Endometrial microvascular endothelial cells (primary cell): ENCODE results near the gene LRRTM2. TPM values are rescaled to one million over a fixed set of nuclear protein-coding genes. Genes with fewer than 3 reads are reported as not detected.
"Not testable (repeated sequence)": the region's sequence is repeated elsewhere in the genome, so short reads cannot be mapped to it uniquely, and the experiment has no call there.

Experiments used
- in situ Hi-C: cut with HindIII; loops from 2 replicates; pipeline ENCODE4 v1.10.0; 2017; ENCODE audit warnings: low sequenced_read_pairs, low pct_unique_long_range_greater_than_20kb; ENCODE audit errors: inconsistent ontology term
- total RNA-seq: library from RNA; depleted of rRNA; stranded (reverse); fragments of >200 nt; gene quantifications from one replicate; pipeline ENCODE4 v1.2.3, GENCODE V29; 2015; ENCODE audit errors: inconsistent ontology term

LRRTM2 gene
- total RNA-seq, 1 donor from 2014 or later = 1.0 TPM

DNA sequence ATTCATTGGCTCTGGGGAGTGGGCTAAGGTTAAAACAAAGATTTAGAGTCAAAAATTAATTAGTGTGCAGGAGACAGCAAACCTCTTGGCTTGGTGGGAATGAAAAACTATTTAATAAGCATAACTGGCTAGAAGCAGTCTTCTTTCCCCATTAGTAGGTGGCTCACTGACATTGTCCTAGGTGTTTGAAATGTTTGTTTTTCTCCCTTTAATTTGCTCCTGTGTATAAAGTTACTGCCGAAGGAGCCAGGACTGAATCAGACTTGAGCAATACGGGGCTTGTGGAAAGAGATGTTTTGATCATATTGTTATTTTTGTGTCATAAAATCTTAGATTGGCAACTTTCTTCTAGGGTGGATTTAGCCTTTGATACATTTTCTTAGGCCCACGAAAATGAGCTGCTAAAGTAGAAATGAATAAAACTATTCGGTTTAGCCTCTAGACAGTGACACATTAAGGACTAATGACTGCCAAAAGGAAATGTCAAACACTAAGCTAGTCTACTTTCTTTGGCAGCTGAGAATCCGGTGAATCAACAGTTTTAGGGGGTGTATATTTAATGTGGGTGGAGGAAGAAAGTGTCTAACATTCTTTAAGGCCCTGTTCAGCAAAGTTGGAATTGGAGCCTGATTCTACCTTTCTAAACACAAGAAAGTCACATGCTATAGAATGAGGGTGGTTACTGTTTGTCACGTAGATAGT is 30.2 kb downstream of the LRRTM2 start:
- in situ Hi-C loops = no loop called here

DNA sequence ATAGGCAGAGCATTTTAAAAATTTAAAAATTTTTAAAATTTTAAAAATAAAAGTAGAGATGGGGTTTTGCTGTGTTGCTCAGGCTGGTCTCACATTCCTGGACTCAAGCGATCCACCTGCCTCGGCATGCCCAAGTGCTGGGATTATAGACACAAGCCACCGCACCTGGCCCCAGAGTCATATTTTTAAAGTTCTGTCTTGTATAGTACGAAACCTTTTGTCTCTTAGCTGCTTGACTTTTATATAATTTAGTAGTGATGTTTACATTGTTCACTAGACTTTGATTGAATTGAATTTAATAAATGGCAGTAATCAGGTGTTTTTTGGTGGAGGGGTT is 31.0 kb downstream of the LRRTM2 start:
- in situ Hi-C loops = no loop called here

GRCh38 chr5:138843316-138844124 is 31.6 kb downstream of the LRRTM2 start:
- in situ Hi-C loops = no loop called here

GRCh38 chr5:138841531-138841930 is 33.6 kb downstream of the LRRTM2 start:
- in situ Hi-C loops = no loop called here

GRCh38 chr5:138840103-138840502 is 35.0 kb downstream of the LRRTM2 start:
- in situ Hi-C loops = no loop called here

DNA sequence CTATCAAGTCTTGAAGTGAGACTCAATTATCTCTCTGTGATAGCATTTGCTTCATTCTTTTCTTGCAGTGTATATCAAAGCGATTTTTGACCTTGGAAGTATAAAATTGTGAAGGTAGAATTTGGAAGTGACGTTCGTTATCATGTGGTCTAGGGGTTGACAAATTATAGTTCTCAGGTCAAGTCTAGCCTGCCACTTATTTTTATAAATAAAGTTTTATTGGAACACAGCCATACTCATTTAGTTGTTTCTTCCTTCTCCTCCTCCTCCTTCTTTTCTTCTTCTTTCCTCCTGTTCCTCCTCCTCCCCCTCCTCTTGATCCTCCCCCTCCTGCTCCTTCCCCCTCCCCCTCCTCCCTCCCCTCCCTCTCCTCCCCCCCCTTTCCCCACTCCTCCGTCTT is 38.0 kb downstream of the LRRTM2 start:
- in situ Hi-C loops = no loop called here

GRCh38 chr5:138834853-138835252 is 40.3 kb downstream of the LRRTM2 start:
- in situ Hi-C loops = not testable (repeated sequence)

GRCh38 chr5:138833726-138834480 is 41.2 kb downstream of the LRRTM2 start:
- in situ Hi-C loops = no loop called here

DNA sequence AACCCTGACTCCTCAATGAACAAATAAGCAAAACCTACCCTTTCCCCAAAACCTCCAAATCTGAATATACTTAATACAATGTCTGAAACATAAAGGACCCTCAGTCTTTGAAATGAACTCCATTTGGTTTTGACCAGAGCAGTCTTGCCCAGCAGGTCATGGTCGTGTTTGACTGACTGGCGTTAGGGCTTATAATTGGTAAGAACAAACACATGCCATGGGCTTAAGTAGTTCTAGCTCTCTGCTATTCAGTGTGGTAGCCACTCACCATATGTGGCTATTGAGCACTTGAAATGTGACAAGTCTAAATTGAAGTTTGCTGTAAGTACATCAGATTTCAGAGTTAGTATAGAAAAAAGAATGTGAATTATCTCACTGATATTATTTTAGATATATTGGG is 42.1 kb downstream of the LRRTM2 start:
- in situ Hi-C loops = no loop called here

DNA sequence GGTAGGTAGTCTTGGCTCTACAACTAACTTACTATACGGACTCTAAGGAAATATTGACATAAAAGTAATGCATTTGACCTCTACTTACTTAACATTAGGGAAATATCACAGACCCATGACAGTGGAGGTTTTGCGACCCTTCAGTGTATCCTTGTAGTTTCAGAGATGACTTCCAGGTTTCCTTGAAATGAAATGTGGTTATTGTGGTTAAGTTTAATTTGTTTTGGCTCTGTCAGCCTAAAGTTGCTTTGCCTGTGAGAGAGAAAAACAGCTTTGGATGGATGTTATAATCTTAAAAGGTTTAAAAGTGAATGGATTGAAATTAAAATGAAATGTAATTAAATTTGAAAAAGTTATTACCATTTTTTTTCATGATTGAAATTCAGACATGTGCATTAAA is 42.9 kb downstream of the LRRTM2 start:
- in situ Hi-C loops = no loop called here

DNA sequence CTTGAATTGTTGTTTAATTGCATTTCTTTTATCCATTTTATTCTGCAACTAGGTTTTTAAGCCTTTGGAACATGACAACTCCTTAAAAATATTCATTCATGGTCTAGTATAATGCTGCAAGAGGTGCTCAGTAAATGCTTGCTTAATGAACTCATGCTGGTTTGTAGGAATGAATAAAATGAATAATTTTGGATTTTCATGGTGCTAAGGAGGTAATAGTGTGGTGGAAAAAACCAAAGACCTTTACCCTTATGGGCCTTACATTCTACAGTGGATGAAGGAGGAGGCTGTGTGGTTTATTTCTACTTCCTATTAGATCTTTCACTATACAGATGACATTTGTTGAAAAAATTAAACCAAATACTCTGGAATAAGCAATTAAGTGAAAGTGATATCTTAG is 43.4 kb downstream of the LRRTM2 start:
- in situ Hi-C loops = no loop called here

GRCh38 chr5:138829341-138829740 is 45.8 kb downstream of the LRRTM2 start:
- in situ Hi-C loops = no loop called here

DNA sequence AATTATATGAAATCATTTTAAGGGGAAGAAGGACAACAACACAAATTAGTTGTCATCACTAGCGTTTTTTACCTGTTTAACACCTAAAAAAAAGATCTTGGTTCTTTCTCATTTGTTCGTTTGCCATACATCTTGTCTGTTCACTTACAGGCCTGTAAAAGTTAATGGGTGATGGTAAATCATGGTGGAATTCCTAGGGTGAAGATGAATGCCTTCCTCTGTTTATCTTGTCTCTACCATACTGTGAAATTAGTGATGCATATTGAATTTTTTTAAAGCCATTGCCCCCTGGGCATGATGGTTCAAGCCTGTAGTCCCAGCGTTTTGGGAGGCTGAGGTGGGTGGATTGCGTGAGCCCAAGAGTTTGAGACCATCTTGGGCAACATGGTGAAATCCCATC is 46.6 kb downstream of the LRRTM2 start:
- in situ Hi-C loops = no loop called here

DNA sequence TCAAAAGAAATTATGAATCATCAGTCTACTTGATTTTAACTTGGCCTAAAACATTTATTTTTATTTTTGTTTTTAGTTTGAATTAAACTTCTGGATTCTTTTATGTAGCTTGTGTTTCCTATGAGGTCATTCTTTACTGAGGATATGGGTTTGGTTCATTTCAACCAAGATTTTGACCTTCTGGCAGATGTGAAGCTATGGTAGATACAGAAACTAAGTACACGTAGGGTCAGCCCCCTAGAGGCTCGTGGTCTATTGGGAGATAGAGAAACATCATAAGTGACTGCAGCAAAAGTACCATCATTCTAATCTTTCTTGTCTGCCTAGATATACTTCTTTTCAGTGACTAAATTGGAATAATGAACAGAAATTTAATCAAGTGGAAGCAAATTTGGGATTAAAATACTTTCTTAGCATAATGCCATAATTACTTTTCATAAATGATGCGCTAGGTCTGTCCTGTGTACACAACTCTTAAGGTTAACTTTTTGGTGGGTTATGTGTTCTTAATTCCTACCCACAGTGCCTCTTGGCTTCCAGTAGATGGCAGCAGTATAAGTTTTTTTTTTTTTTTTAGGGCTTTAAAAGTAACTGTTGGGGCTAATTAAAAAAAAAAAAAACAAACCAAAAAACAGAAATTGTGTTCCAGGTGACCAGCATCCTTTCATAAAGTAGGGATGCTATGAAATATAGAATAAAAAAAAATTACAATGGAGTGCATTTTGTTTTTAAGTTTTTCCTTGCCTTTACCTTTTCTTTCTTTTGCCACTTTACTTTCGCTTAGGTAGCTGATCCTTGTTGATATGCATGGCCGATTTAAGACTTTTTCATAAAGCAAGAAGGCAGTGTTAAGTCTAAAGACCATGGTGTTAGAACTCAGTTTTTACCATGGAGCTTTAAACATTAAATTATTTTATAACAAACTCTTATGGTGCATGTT is 49.9 kb downstream of the LRRTM2 start:
- in situ Hi-C loops = no loop called here

DNA sequence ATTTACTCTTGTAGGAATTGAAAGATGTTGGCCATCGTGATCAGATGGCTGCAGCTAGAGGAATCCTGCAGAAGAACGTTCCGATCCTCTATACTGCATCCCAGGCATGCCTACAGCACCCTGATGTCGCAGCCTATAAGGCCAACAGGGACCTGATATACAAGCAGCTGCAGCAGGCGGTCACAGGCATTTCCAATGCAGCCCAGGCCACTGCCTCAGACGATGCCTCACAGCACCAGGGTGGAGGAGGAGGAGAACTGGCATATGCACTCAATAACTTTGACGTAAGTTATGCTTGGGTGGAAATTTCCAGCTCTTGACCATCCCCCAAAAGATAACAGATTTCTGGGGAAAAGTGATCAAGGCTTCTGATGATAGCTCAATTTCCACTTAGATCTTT is 50.6 kb downstream of the LRRTM2 start:
- in situ Hi-C loops = no loop called here

DNA sequence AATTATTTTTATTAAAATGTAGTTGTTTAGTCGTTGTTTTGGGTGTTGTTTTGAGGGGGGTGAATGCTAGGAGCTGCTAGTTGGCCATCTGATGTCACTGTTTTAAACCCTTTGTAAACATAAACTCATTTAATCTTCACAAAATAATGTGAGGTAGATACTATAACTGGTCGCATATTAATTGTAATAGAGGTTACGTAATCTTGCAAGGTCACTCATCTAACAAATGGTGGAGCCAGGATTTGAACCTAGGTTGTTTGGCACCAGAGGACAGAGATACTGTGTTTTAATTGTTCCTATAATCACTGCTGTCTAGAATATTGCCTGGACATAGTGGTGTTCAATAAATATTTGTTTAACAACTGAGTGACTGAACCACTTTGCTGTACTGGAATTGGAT is 54.4 kb downstream of the LRRTM2 start:
- in situ Hi-C loops = no loop called here

DNA sequence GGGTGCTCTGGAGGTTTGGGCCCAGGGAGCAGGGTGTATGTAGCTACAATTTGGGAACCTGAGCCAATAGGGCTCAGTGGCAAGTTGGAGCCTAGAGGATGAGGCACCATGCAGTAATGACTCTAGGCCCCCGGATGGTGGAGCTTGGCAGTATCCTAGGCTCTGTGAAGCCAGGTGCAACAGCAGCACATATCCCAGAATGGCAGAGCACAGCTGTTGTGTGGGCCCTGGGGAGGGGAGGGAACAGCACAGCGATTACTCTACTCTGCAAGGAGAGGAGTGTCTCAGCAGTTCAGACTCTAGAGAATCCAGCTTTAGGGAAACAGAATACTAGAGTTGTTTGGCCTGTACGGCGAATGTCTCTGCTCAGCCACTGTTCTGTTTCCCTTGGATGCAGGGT is 56.1 kb downstream of the LRRTM2 start:
- in situ Hi-C loops = no loop called here
